GM10847 (cell line): ENCODE measurements around the gene STAT4.

Experiments used
- POLR2A ChIP-seq: IDR thresholded peaks from 2 replicates; pipeline ENCODE4 v1.6.1; 2011; ENCODE audit not compliant: insufficient read length; ENCODE audit errors: extremely low read depth

STAT4 gene

DNA sequence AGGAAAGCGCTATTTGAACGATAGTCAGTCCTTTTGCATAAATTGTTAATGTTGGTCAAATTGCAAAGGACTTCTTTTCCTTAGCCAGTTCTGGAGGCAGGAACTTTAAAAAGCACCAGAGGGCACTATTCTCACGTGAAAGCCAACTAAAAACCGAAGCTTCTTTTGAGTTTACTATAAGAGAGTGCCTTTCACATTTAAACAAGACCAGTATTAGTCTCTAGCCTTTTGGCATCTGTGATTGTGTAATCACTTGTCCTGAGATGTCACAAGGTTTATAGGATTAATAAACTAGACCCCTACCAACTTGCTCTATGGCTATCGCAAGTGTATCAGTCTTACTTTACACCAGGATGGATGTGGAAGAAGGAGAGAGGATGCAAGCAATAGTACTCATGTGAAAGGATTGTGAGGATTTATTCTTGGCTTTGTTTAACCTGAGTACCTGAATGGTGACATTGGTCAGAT, 14.4 kb upstream of the STAT4 start:
- TF ChIP-seq POLR2A = no peak

DNA sequence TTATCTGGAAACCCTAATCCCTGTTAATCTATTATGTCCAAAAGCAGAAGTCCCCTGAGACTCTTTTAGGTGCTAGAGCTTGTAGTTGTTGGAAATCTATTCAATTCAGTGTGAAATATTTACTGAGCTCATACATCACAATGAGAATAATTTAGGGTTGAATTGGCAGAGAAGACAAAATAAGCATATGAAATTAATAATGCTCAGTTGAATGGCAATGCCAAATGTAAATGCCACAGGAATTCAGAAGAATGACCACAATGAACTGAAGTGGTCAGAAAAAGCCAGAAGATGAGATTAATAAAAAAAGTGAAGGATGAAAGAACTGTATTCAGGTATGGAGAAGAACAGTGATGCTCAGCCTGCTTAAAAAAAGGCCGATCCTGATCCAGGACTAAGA, 8.0 kb upstream of the STAT4 start:
- TF ChIP-seq POLR2A = no peak

DNA sequence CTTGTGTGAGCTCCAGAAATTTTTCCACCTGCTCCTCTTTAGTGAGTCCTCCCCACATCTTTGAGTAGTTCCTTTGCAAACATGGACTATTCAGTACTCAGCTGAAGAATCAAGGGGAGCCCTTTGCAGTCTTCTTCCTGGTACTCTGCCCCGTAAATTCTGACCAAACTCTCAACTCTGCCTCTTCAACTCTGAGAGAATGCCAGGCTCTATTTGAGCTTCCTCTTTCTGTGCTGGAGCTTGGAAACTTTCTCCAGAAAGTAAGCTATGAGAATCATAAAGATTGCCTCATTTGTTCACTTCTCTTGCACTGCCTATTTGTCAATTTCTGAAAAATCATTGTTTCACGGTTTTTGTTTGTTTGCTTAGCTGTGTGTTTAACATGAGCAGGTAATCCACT, 7.4 kb upstream of the STAT4 start:
- no peak for TF ChIP-seq POLR2A

DNA sequence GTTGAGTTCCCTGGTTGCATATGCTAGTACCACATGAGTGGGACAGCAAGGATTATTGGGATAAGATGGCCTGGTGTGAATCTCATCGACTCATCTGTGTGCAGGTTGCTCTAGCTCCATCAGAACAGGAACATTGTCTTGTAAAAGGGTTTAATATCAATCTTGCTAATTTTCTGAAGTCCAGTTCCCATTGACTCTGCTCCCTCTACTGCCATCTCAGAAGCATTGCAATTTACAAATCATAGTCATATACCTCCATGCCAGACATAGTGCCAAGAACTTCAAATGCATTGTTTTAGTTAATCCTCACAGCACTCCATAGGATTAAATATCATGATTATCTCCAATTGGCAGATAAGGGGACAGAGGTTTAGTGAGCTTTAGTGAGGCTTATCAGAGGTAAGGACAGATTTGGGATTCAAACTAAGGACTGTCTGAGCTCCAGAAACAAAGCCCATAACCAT, 4.8 kb upstream of the STAT4 start:
- no peak for TF ChIP-seq POLR2A

DNA sequence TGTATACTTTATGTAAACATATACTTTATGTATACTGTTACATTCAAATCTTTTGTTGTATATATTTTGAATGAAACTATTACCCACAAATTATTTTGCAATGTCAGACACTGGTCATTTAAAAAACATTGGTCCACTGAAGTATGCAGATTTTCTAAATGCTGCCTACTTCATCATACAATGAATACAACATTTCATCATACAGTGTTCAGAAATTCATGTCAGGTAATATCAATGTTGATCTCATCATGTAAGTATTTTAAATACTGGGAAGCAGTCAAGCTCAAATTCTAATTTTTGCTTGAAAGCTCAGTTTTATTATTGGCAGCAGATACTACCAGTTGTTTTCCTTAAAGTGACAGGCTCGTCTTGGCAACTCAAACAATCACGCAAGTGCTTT, 2.9 kb upstream of the STAT4 start:
- no peak for TF ChIP-seq POLR2A

DNA sequence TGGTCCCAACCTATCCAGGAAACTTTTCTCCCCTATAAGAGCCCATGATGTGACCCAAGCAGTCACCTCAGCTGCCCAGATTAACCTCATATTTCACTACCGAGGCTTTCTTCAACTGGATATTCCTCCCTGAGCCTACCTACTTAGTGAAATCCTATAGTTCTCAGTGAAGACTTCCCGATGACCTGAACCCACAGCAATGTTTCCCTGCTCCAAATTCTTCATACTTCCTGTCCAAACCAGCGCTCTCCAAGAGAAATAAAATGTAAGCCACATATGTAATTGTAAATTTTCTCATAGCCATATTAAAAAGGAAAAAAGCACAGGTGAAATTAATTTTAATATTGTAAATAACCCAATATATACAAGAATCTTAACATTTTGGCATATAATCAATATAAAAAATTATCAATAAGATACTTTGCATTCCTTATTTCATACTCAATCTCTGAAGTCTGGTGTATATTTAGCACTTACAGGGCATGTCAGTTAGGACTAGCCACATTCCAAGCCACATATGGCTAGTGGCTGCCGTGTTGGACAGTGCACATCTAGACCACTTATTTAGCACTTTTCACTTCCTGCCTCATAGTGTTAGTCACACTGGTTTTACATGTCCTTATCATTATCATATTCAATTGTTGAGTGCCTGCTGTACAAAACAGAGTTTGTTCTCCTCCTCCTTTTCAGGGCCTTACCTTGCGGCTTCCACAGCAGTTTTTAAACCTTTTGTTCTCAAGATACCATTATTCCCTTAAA, 1.9 kb upstream of the STAT4 start:
- no peak for TF ChIP-seq POLR2A

DNA sequence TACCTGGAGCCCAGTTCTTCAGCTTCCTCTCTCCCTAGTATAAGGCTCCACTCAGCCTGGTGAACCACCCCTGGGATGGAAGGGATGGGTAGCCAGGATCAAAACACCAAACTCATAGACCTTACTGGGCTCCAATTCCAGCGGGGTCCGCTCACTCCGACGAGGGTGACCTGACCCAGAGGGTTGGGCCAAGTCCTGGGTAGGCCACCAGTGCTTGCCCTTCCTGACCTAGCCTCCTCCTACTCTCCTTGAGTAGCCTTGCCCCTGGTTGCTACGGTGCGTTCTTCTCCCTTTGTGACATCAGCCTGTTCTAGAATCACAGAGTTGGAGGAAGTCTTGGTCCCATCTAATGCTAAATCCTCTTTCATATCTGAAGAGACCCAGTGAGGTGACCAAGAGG, 537 bp upstream of the STAT4 start:
- no peak for TF ChIP-seq POLR2A

DNA sequence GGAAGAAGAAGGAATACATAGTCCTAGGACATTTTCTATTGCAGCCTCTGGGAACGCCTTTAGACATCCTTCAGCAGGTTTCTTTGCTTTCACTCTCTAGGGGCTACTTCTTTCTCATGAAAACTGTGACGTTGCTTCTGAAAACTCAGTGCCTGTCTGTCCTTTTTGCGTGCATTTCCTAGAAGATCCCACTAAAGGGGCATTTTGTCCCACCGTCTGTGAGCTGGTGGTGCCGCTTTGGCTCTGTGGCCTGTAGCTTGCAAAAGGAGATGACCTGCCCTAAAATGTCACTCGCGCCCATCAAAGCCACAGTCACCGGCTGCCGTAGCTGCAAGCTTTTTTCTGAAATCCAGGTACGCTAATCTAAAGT, 579 bp downstream of the STAT4 start:
- no peak for TF ChIP-seq POLR2A

DNA sequence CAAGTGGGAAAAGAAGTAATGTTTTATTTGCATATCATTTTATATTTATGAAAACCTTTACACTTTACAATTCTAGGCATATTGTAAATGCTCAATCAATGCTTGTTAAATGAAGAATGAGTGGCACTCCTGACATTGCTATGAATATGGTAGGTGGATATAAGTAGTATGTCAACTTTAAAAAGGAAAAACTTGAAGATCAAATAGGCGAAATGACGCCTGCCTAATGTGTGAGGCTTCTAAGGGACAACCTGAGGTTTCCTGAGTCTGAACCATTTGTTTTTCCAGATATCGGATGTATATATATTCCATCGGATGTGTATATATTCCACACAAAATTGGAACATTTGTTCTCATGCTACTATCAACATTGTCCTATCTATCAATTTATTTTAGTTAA, 1.4 kb downstream of the STAT4 start:
- no peak for TF ChIP-seq POLR2A

DNA sequence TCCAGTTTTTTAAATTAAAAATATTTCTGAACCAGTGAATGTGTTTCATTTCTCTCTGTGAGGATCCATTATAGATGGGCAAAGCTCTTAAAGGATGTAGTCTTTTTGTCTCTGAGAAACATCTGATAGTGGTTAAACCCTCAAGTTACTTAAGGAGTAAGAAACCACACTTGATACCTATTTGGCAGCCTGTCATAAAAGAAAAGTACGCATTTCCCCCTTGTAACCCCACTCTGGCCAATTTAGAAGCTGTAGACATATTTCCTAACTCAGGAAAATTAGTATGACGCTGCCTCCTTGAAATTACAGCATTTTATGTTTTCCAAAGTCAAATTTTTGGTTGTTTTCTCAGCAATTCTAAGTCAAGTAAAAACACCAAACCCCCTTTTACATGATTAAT, 2.0 kb downstream of the STAT4 start:
- no peak for TF ChIP-seq POLR2A

DNA sequence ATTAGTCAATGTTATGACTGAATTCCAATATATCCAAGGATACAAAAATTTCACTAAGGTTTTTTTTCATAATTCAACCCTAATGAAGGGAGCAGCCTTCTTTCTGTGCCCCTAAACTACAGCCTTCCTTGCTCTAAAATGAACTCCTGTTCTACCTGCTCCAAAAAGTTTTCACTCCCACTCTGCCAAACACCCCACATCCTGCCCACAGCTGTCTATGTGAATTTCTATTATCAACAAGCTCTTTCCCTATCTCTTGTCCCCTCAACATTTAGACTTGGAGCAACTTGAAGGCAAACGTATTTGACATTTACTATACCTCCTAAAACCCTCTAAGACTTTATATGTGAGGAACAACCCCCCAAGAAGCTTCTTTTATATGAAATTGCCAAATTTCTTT, 2.5 kb downstream of the STAT4 start:
- no peak for TF ChIP-seq POLR2A

DNA sequence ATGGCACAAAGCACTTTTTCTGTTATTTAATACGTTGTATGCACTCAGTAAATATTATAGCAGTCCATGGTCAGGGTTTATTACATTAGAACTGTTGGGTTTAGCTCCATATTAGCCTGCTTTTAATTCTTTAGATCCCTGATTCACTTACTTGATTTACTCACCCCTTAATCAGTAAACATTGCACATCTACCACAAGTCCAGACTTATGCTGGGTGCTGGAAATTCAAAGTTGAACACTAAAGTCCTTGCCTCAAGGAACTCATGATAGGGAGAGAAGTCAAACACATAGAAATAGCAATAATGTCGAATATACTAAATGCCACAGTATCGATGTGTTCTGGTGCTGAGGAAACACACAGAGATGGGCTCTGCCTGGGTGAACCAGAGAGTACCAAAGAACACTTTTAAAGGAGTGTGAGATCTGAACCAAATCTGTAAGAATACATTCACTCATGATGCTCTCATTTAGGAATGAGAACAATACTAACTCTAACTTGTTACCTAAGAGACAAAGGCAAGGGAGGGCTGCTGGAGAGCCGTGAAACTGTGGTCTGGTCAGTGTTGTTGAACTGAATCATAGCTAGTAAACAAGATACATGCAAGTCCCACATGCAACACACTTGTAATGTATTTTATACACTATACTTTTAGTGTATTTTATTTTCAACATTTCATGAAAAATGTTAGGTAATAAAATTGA, 4.9 kb downstream of the STAT4 start:
- no peak for TF ChIP-seq POLR2A

DNA sequence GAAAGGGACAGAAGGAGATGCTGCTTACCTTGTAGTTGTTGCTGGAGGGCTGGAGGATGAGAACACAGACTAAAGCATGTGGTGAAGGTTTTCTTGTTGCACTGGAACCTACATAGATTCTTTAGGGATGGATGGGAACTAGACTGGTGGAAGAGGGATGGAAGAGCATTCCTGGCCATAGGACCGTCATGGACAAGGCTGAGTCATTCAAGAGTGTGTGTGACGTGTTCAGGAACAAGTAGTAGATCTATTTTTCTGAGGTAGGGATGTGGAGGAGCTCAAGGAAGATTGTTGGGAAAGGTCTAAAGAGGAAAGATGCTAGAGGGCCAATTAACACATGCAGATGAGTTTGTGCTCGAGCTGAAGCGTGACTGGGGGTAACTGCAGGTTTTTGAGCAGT, 6.6 kb downstream of the STAT4 start:
- TF ChIP-seq POLR2A = no peak

DNA sequence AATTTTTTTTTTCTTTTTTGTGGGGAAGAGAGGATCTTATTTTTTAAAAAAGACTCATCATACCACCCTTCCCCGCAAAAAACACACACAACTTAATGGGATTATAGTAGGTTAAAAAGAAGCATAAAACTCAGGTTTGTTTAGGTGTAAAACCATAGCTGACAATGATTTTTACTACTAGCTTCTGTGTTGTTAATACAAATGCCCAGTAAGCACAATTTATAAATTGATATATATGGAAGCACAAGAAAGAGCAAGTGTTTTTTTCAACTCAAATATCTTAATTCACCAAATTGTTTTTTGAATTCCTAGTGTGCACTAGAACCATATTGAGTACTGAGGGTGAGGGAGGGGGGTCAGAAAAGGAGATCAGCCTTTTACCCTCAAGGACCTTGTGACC, 7.0 kb downstream of the STAT4 start:
- TF ChIP-seq POLR2A = no peak

DNA sequence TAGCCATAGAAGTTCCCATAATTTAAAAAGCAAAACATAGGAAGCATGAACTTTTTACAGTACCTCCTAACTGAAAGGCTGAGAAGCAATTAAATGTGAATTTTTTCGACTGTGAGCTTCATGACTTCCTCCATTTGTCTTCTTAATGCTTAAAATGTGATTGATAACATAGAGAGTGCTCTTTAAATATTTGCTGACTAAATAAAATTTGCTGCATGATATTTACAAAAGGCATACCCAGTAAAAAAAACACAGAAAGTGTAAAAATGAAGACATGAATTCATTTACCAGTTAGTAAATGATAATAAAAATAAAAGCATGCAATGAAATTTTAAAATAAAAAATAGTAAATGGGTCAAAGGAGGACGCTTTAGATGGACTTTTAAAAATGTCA, 21.9 kb downstream of the STAT4 start:
- TF ChIP-seq POLR2A = no peak

DNA sequence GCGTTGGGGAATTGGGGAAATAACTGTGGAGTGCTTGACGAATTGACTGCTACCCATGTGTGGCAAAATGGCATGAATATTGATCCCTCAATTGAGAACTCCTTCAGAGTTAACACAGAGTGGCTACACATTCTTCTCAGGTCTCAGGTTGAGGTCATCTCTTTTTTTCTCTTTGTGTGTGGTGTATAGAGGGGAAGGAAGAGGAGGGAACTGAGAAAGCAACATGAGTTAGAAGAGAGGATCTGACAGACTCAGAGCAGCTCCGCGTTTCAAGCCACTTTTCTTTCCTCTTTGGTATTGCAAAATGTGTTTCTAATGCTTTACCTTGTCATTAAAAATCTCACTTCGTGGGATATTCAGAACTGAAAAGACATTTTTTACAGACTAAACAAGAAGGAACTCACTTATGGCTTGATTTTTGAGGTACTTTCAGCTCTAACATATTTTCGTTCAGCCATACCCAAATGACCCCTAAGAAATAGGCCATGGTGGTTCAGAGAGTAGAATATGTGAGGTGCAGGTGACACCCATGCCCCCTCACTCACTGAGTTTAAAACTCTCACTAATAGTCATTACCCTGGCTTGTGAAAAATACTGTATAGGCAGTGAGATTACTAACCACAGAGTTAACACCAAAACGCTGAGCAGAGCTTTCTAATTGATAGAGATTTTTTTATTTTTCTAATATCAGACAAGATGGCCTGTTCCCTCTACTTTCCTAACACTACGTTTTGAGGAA, 22.5 kb downstream of the STAT4 start:
- no peak for TF ChIP-seq POLR2A
